NCI-H1092 treated with DMSO at 0.1 percent for 48 hours (cell line): ENCODE data around the gene RHOG.

Experiments
- DNase-seq: peaks from one replicate; lab custom pipeline; 2025; lab: John Stamatoyannopoulos, UW

The RHOG gene

GRCh38 chr11:3859373-3859881 lies 18.7 kb upstream of the RHOG start:
- DNase-seq: no peak

- no peak for DNase-seq
These were observed 16.9 kb upstream of the RHOG start for GRCh38 chr11:3857628-3858027.

GRCh38 chr11:3856856-3857553 lies 16.2 kb upstream of the RHOG start:
- DNase-seq: no peak

- DNase-seq: peak; percentile 21
These were observed 15.2 kb upstream of the RHOG start for GRCh38 chr11:3855808-3856491.

GRCh38 chr11:3854977-3855807 lies 14.4 kb upstream of the RHOG start, which contains the start of gene STIM1:
Gene STIM1, plus strand, starts transcription at chr11:3855664. Its CDS starts 607 bp downstream, at chr11:3856271.
- peak; percentile 91 for DNase-seq

GRCh38 chr11:3854660-3854976 lies 13.9 kb upstream of the RHOG start:
- no peak for DNase-seq

- DNase-seq: no peak
These were observed 13.3 kb upstream of the RHOG start for GRCh38 chr11:3853899-3854659.

GRCh38 chr11:3853545-3853842 lies 12.7 kb upstream of the RHOG start:
- no peak for DNase-seq

GRCh38 chr11:3849297-3849874 lies 8.6 kb upstream of the RHOG start:
- peak; percentile 35 for DNase-seq

GRCh38 chr11:3845670-3846069 lies 4.9 kb upstream of the RHOG start:
- no peak for DNase-seq

- no peak for DNase-seq
These were observed 4.5 kb upstream of the RHOG start for GRCh38 chr11:3845246-3845645.

- no peak for DNase-seq
These were observed 2.6 kb upstream of the RHOG start for GRCh38 chr11:3843326-3843725.

- peak; percentile 59 for DNase-seq
These were observed 929 bp upstream of the RHOG start for GRCh38 chr11:3841426-3842350.

GRCh38 chr11:3840004-3840869 lies 522 bp downstream of the RHOG start:
- DNase-seq: no peak

GRCh38 chr11:3838504-3838903 lies 2.3 kb downstream of the RHOG start:
- DNase-seq: no peak

GRCh38 chr11:3837793-3838192 lies 3.0 kb downstream of the RHOG start:
- no peak for DNase-seq

- DNase-seq: no peak
These were observed 3.9 kb downstream of the RHOG start for GRCh38 chr11:3836903-3837302.

- no peak for DNase-seq
These were observed 5.0 kb downstream of the RHOG start for GRCh38 chr11:3835751-3836150.

- DNase-seq: no peak
These were observed 5.9 kb downstream of the RHOG start for GRCh38 chr11:3834664-3835461.
